HUES6 (cell line): ENCODE data around the gene PTPRU.

Experiments used
- H3K27ac ChIP-seq: 2 replicates; pipeline ENCODE4 v1.7.0; 2013; ENCODE audit warnings: low read depth, mild to moderate bottlenecking, low read length, inconsistent platforms
- H3K27me3 ChIP-seq: 2 replicates; pipeline ENCODE4 v1.6.1; 2013; ENCODE audit warnings: low read length; ENCODE audit not compliant: control insufficient read depth, insufficient read depth
- H3K36me3 ChIP-seq: 2 replicates; pipeline ENCODE4 v1.6.1; 2013; ENCODE audit warnings: low read length; ENCODE audit not compliant: control insufficient read depth, insufficient read depth
- H3K4me1 ChIP-seq: 2 replicates; pipeline ENCODE4 v1.6.1; 2013; ENCODE audit warnings: low read length; ENCODE audit not compliant: control insufficient read depth, insufficient read depth
- H3K4me3 ChIP-seq: 2 replicates; pipeline ENCODE4 v1.5.1; 2013; ENCODE audit warnings: low read depth, low read length
- H3K9ac ChIP-seq: one replicate; pipeline ENCODE4 v1.6.1; 2013; ENCODE audit warnings: mild to moderate bottlenecking, low read length
- H3K9me3 ChIP-seq: 2 replicates; pipeline ENCODE4 v1.6.1; 2013; ENCODE audit warnings: low read depth, low read length; ENCODE audit not compliant: control insufficient read depth, insufficient read depth

Gene PTPRU

GRCh38 chr1:29327223-29327935 is 91.1 kb downstream of the PTPRU start:
- no peak overlapping the region for H3K9ac ChIP-seq

DNA sequence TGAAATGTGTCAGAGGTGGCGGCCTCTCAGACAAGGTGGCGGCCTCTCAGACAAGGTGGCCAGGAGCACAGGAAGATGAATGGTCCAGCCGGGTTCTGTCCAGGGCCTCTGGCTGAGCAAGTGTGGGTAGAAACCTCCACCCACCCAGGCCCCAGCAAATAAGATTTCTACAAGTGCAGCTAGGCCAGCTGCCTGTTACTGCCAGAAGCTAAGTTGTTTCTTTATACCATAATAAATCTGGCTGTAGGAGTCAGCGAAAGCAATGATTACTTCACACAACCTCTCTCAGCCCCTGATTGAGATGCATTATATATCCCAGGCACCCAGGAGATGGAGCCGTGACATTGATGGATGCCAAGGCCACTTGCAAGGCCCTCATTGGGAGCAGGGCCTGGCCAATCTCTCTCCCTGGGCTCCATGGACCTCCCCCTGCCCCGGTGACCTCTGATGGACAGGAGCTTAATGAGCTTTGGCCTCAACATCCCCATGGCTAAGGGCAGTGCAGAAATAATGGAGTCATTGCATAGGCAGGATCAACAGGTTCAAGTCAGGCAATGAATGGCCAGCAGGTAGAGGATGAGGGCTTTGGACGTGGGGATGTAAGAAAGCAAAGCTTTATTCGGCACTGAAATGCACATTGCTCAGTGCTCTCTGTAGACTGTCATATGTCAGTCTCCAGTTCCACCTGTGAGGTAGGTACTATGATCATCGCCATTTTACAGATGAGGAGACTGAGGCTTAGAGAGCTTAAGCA is 92.9 kb downstream of the PTPRU start:
- no peak overlapping the region for H3K9ac ChIP-seq
- H3K4me1 ChIP-seq = peaks cover 12% of the 10 kb centered on the region
- H3K36me3 ChIP-seq = peaks cover 16% of the 10 kb centered on the region; the same call in 1 of the 2 replicates
- no peaks in the 10 kb centered on the region for H3K27me3 ChIP-seq
- no peak overlapping the region for H3K4me3 ChIP-seq
- H3K9me3 ChIP-seq = no peaks in the 10 kb centered on the region
- no peak overlapping the region for H3K27ac ChIP-seq

More at GRCh38 chr1:29327223-29327935, 91.1 kb downstream of the PTPRU start:
- no peak overlapping the region for H3K4me3 ChIP-seq
- H3K27me3 ChIP-seq = no peaks in the 10 kb centered on the region
- H3K4me1 ChIP-seq = peaks cover 12% of the 10 kb centered on the region
- no peaks in the 10 kb centered on the region for H3K9me3 ChIP-seq
- H3K36me3 ChIP-seq = peaks cover 16% of the 10 kb centered on the region; the same call in 1 of the 2 replicates
- H3K27ac ChIP-seq = no peak overlapping the region

DNA sequence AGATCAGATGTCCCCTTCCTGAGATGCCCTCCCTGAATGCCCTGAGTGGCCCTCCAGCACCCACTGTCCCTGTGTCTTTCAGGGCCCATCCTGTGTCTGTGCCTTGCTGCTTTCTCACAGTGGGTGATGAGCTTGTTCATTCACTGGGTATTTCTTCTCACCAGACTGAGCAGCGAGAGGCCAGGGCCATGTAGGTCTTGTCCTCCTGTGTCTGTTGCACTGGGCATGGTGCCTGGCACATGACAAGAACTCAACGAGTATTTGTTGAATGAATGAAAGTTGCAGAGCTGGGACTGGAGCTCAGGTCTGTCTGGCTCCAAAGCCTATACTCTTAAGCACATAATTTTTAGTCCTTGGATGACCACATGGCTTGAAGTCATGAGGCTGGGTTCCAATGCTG is 93.8 kb downstream of the PTPRU start:
- no peak overlapping the region for H3K4me3 ChIP-seq
- no peak overlapping the region for H3K27ac ChIP-seq
- H3K4me1 ChIP-seq = peaks cover 8% of the 10 kb centered on the region
- peaks cover 16% of the 10 kb centered on the region; the same call in 1 of the 2 replicates for H3K36me3 ChIP-seq
- no peaks in the 10 kb centered on the region for H3K9me3 ChIP-seq
- H3K9ac ChIP-seq = no peak overlapping the region
- no peaks in the 10 kb centered on the region for H3K27me3 ChIP-seq

- H3K27me3 ChIP-seq = no peaks in the 10 kb centered on the region
- no peaks in the 10 kb centered on the region for H3K9me3 ChIP-seq
- no peak overlapping the region for H3K27ac ChIP-seq
- peaks cover 14% of the 10 kb centered on the region; the same call in 1 of the 2 replicates for H3K36me3 ChIP-seq
- peaks cover under 1% of the 10 kb centered on the region; the same call in 1 of the 2 replicates for H3K4me1 ChIP-seq
- H3K9ac ChIP-seq = no peak overlapping the region
- H3K4me3 ChIP-seq = no peak overlapping the region
Measured at GRCh38 chr1:29330856-29331255, 94.5 kb downstream of the PTPRU start.

GRCh38 chr1:29331309-29331708 is 95.0 kb downstream of the PTPRU start:
- Histone ChIP-seq H3K27me3 (no peaks in the 10 kb centered on the region; the same call in 1 of the 2 replicates), H3K9me3 (no peaks in the 10 kb centered on the region), H3K9ac (no peak overlapping the region), H3K27ac (no peak overlapping the region), H3K36me3 (peaks cover 11% of the 10 kb centered on the region; the same call in 1 of the 2 replicates), H3K4me3 (no peak overlapping the region), H3K4me1 (no peaks in the 10 kb centered on the region)

GRCh38 chr1:29331729-29332128 is 95.4 kb downstream of the PTPRU start:
- Histone ChIP-seq H3K36me3 (peaks cover 9% of the 10 kb centered on the region; the same call in 1 of the 2 replicates), H3K9ac (no peak overlapping the region), H3K9me3 (no peaks in the 10 kb centered on the region), H3K4me3 (no peak overlapping the region), H3K27ac (no peak overlapping the region), H3K4me1 (no peaks in the 10 kb centered on the region), H3K27me3 (peaks cover 4% of the 10 kb centered on the region; the same call in 1 of the 2 replicates)

- Histone ChIP-seq H3K4me1 (no peaks in the 10 kb centered on the region), H3K9me3 (no peaks in the 10 kb centered on the region), H3K36me3 (peaks cover 6% of the 10 kb centered on the region; the same call in 1 of the 2 replicates), H3K4me3 (no peak overlapping the region), H3K27me3 (peaks cover 6% of the 10 kb centered on the region; the same call in 1 of the 2 replicates), H3K9ac (no peak overlapping the region), H3K27ac (no peak overlapping the region)
Measured at GRCh38 chr1:29332204-29332603, 95.9 kb downstream of the PTPRU start.

GRCh38 chr1:29333008-29333407 is 96.7 kb downstream of the PTPRU start:
- Histone ChIP-seq H3K9ac (no peak overlapping the region), H3K4me3 (no peak overlapping the region), H3K9me3 (no peaks in the 10 kb centered on the region), H3K36me3 (no peaks in the 10 kb centered on the region), H3K27ac (no peak overlapping the region), H3K27me3 (peaks cover 6% of the 10 kb centered on the region; the same call in 1 of the 2 replicates), H3K4me1 (no peaks in the 10 kb centered on the region)

GRCh38 chr1:29335573-29335972 is 99.3 kb downstream of the PTPRU start:
- Histone ChIP-seq H3K27me3 (peaks cover 10% of the 10 kb centered on the region; the same call in 1 of the 2 replicates), H3K4me1 (no peaks in the 10 kb centered on the region), H3K36me3 (no peaks in the 10 kb centered on the region), H3K4me3 (no peak overlapping the region), H3K9me3 (no peaks in the 10 kb centered on the region), H3K9ac (no peak overlapping the region), H3K27ac (no peak overlapping the region)

DNA sequence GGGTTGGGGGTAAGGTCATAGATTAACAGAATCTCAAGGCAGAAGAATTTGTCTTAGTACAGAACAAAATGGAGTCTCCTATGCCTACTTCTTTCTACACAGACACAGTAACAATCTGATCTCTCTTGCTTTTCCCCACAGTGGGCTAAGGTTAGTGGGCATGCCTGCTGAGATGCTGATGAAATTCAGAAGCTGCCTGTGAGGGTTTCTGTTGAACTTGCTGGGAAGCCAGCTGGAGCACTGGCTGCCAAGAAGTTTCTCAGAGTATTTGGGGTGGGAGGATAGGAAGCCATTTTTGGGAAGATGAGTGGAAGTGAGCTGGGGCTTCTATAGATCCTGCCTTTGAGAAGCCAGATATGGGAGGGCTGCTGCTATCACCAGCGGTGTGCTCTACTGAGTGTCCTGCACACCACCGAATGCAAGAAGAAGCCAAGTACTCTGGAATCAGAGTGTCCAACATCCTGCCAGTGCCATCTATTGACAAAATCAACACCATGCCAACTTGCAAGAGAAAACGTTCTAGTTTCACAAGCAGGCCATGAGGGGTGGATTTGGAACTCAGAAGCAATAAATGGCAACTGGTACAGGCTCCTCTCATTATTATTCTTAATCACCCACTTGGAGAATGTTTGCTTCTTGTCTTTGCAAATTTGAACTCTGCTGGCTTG is 102.7 kb downstream of the PTPRU start:
- Histone ChIP-seq H3K36me3 (no peaks in the 10 kb centered on the region), H3K9me3 (no peaks in the 10 kb centered on the region), H3K4me3 (no peak overlapping the region), H3K9ac (no peak overlapping the region), H3K4me1 (0 out of 2 replicates have a peak, but pooled peaks cover 5% of the 10 kb centered on the region), H3K27me3 (peaks cover 10% of the 10 kb centered on the region; the same call in 1 of the 2 replicates), H3K27ac (no peak overlapping the region)
